WERI-Rb-1 (cell line): ENCODE results near the gene DCDC1.

Experiments used
- DNase-seq: peaks from one replicate; pipeline ENCODE4 v3.0.0-alpha.2; 2020
- H3K27ac ChIP-seq: fragments of 250-450 bp; sonication (Bioruptor Pico); 2 replicates; pipeline ENCODE4 v1.5.1; 2020; ENCODE audit warnings: mild to moderate bottlenecking, moderate library complexity
- H3K27me3 ChIP-seq: fragments of 250-450 bp; sonication (Bioruptor Pico); 2 replicates; pipeline ENCODE4 v1.5.1; 2021; ENCODE audit warnings: mild to moderate bottlenecking, low read depth, moderate library complexity; ENCODE audit not compliant: insufficient read depth, severe bottlenecking
- H3K36me3 ChIP-seq: fragments of 250-450 bp; sonication (Bioruptor Pico); 2 replicates; pipeline ENCODE4 v1.5.1; 2020; ENCODE audit warnings: mild to moderate bottlenecking, moderate library complexity
- H3K4me3 ChIP-seq: 2 replicates; pipeline ENCODE4 v1.5.1; 2011; ENCODE audit warnings: low read depth, mild to moderate bottlenecking, control low read depth, low read length
- H3K9me3 ChIP-seq: fragments of 250-450 bp; sonication (Bioruptor Pico); 2 replicates; pipeline ENCODE4 v1.5.1; 2021; ENCODE audit warnings: mild to moderate bottlenecking, moderate library complexity; ENCODE audit not compliant: severe bottlenecking
- TF ChIP-seq, protein P1 (sequence below): IDR thresholded peaks from 2 replicates; pipeline ENCODE4 v1.5.1; 2011; ENCODE audit warnings: low read depth, mild to moderate bottlenecking, control low read depth, inconsistent platforms, low read length

DCDC1 gene

DNA sequence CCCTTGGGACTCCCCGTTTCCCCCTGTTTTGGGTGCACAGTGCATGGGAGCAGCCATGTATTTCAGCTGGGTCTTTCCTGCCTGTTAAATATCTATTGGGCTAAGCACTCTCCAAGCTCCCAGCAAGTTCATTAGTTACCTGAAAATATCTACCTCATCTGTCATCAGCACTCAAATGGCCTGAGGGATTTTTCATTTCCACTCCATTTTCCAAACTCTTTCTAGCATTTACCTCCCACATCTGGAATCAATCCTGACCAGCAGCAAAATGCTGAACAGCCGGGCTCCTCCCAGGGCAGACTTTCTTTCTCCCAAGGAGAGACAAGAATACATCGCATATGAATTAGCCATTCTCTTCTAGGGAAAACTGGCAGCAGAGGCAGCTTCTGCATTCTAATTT lies 509.9 kb downstream of the DCDC1 start:
- DNase-seq, result no peak
- H3K27me3 ChIP-seq, result no peaks in the 10 kb centered on the region

DNA sequence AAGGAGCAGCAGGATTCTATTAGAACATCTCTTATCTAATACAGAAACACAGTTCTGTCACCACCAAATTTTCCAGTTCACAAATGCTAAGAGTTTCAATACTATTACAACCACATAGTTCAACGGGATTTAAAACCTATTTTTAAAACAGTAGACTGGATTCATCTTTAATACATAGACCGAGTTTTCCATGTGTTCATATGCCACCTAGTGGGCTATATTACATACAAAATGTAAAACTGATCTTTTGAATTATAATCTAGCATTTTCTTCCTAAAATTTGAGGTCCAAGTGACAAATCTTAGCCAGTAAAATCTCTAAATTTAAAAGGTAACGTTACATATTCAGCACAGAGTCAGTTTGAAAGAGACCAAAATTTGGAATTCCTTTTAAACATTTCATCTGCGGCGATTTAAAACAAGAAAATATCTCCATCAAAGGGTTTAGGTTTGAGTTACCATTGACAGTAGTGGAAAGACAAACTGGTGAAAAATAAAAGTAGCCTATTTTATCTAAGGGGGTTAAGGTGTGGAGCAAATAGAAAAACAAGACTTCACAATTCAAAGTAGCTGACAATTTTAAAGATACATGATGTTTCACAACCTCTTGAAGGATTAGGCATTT lies 514.0 kb downstream of the DCDC1 start:
- no peak for DNase-seq
- Histone ChIP-seq H3K27ac (no peak overlapping the region), H3K27me3 (no peaks in the 10 kb centered on the region), H3K9me3 (no peaks in the 10 kb centered on the region), H3K4me3 (no peak overlapping the region), H3K36me3 (no peaks in the 10 kb centered on the region)
- TF ChIP-seq, protein P1, sequence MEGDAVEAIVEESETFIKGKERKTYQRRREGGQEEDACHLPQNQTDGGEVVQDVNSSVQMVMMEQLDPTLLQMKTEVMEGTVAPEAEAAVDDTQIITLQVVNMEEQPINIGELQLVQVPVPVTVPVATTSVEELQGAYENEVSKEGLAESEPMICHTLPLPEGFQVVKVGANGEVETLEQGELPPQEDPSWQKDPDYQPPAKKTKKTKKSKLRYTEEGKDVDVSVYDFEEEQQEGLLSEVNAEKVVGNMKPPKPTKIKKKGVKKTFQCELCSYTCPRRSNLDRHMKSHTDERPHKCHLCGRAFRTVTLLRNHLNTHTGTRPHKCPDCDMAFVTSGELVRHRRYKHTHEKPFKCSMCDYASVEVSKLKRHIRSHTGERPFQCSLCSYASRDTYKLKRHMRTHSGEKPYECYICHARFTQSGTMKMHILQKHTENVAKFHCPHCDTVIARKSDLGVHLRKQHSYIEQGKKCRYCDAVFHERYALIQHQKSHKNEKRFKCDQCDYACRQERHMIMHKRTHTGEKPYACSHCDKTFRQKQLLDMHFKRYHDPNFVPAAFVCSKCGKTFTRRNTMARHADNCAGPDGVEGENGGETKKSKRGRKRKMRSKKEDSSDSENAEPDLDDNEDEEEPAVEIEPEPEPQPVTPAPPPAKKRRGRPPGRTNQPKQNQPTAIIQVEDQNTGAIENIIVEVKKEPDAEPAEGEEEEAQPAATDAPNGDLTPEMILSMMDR, result no peak

More for the DNA sequence above, 509.9 kb downstream of the DCDC1 start:
- no peaks in the 10 kb centered on the region for H3K36me3 ChIP-seq
- TF ChIP-seq, protein P1, result no peak
- H3K9me3 ChIP-seq, result no peaks in the 10 kb centered on the region
- H3K4me3 ChIP-seq, result no peak overlapping the region
- H3K27ac ChIP-seq, result no peak overlapping the region

DNA sequence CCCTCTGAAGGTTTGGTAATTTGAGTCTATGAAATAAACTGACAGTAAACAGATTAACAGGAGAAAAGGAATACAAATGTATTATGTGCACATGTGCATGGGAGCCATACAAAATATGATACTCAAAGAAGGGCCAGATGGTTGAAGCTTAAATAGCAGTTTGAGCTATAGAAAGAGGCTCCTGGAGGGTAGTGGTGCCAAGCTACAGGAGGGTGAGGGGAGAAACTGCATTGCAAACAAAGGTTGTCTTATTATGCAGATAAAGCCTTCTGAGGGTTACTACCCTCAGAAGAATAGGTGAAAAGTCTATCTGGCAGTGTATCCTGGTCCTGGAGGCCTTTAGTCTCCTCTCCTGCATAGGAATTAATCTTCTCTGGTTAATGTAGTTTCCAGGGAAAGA lies 516.1 kb downstream of the DCDC1 start:
- Histone ChIP-seq H3K4me3 (no peak overlapping the region), H3K27ac (peak overlapping the region; percentile 39), H3K36me3 (no peaks in the 10 kb centered on the region), H3K9me3 (no peaks in the 10 kb centered on the region), H3K27me3 (no peaks in the 10 kb centered on the region)
- TF ChIP-seq, protein P1, result no peak
- DNase-seq, result no peak

DNA sequence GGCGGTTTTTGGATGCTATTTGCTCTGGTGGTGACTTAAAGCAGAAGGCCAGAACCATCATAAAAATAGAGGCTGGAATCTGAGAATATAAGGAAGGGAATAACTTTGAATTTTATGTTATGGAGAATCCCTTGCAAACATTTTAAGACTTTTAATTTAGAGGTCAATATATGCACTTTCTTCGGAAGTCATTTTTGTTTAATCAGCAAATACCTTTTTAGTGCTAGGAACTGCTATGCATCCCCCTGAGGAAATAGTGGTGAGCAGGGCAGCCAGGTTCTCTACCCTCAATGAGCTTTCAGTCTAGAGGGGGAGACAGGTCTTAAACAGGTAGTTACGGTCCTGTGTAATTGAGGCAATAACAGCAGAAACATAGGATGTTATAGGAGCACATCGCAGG lies 516.9 kb downstream of the DCDC1 start:
- TF ChIP-seq, protein P1, result no peak
- H3K4me3 ChIP-seq, result no peak overlapping the region
- H3K36me3 ChIP-seq, result no peaks in the 10 kb centered on the region
- no peak for DNase-seq
- H3K9me3 ChIP-seq, result no peaks in the 10 kb centered on the region
- no peaks in the 10 kb centered on the region for H3K27me3 ChIP-seq
- H3K27ac ChIP-seq, result peak overlapping the region; percentile 39; the same call in 1 of the 2 replicates

DNA sequence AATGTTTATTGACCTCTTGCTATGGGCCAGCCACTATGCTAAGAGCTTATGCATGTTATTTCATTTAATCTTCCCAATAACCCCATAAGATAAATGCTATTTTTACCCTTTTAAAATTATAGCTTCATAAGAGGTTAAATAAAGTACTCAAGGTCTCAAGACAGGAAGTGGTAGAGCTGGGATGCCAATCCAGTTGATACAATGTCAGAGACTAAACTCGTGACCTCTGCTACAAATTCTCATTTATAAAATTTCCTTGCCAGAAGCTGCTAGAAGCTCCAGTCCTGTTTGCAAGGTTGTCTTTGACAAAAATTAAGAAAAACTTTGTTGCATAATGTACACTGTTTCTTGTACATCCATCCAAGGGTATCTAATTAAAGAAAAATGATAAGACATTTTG lies 517.4 kb downstream of the DCDC1 start:
- TF ChIP-seq, protein P1, result no peak
- Histone ChIP-seq H3K36me3 (no peaks in the 10 kb centered on the region), H3K27ac (no peak overlapping the region), H3K9me3 (peaks cover 1% of the 10 kb centered on the region), H3K4me3 (no peak overlapping the region), H3K27me3 (no peaks in the 10 kb centered on the region)
- no peak for DNase-seq

DNA sequence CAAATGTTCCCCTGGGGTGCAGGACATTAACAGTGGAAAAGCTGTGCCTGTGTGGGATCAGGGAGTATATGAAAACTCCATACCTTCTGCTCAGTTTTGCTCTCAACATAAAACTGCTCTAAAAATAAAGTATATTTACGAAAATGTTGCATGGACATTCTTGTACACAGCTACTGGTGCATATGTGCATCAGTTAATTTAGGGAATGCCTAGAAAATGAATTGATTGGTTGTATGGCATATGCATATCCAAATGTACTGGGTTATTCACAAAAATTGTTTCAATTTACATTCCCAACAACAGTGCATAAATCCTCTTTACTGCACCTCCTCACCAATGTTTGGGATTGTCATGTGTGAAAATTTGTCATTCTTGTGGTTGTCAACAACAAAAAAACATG lies 532.3 kb downstream of the DCDC1 start:
- Histone ChIP-seq H3K9me3 (no peaks in the 10 kb centered on the region), H3K36me3 (no peaks in the 10 kb centered on the region), H3K27me3 (no peaks in the 10 kb centered on the region), H3K4me3 (no peak overlapping the region), H3K27ac (no peak overlapping the region)
- TF ChIP-seq, protein P1, result no peak
- DNase-seq, result no peak
